IMR-90 (cell line): ENCODE data around the gene TAF1A. TPM values are rescaled to one million over a fixed set of nuclear protein-coding genes. Genes with fewer than 3 reads are reported as not detected.

Experiments used
- ATAC-seq: fragments of 200-7000 bp; cut with Tn5 transposase; 2 replicates; pipeline ENCODE4 v1.9.1; 2020; ENCODE audit warnings: low read depth, mild to moderate bottlenecking, moderate library complexity
- BruUV-seq: library from RNA; stranded (reverse); fragments of 400-500 nt; replicated peaks from 2 replicates; lab custom pipeline; 2021; lab: Mats Ljungman, UMichigan
- CTCF ChIA-PET: fragments of 300-600 bp; formaldehyde crosslinking; extraction: SDS; loops from one replicate; lab custom pipeline; 2021; ENCODE audit warnings: antibody characterized with exemption; lab: Yijun Ruan, JAX
- POLR2A ChIA-PET: fragments of 300-600 bp; sonication (Branson Sonifier 250); formaldehyde crosslinking; loops from one replicate; lab custom pipeline; 2022; ENCODE audit warnings: antibody characterized with exemption; ENCODE audit not compliant: unreplicated experiment; lab: Charles Lee
- DNase-seq: peaks from one replicate; pipeline ENCODE4 v3.0.0; 2013
- H2AFZ ChIP-seq: replicated peaks from 2 replicates; pipeline ENCODE3; 2013; ENCODE audit warnings: low read length, mild to moderate bottlenecking; ENCODE audit not compliant: poor library complexity
- H2AK5ac ChIP-seq: 2 replicates; pipeline ENCODE4 v1.6.1; 2013; ENCODE audit warnings: low read depth, low read length, inconsistent platforms
- H2AK9ac ChIP-seq: replicated peaks from 2 replicates; pipeline ENCODE3; 2013; ENCODE audit warnings: mild to moderate bottlenecking, low read depth, low read length, moderate library complexity; ENCODE audit not compliant: poor library complexity
- H2BK120ac ChIP-seq: 2 replicates; pipeline ENCODE4 v1.6.1; 2013; ENCODE audit warnings: low read depth, low read length, inconsistent platforms
- H2BK15ac ChIP-seq: 3 replicates; pipeline ENCODE4 v1.6.1; 2013; ENCODE audit warnings: low read depth, low read length, inconsistent platforms
- H2BK20ac ChIP-seq: 2 replicates; pipeline ENCODE4 v1.6.1; 2013; ENCODE audit warnings: low read depth, mild to moderate bottlenecking, inconsistent platforms, low read length, moderate library complexity
- H2BK5ac ChIP-seq: 2 replicates; pipeline ENCODE4 v1.6.1; 2013; ENCODE audit warnings: mild to moderate bottlenecking, low read depth, low read length, inconsistent platforms; ENCODE audit not compliant: poor library complexity, severe bottlenecking
- H3K14ac ChIP-seq: replicated peaks from 2 replicates; pipeline ENCODE4 v1.6.1; 2013; ENCODE audit warnings: low read depth, low read length, inconsistent platforms
- H3K18ac ChIP-seq: 2 replicates; pipeline ENCODE4 v1.6.1; 2013; ENCODE audit warnings: low read depth, low read length, control low read depth
- H3K23ac ChIP-seq: 2 replicates; pipeline ENCODE4 v1.6.1; 2013; ENCODE audit warnings: low read depth, low read length, inconsistent platforms
- H3K27ac ChIP-seq: 2 replicates; pipeline ENCODE4 v1.5.1; 2013; ENCODE audit warnings: mild to moderate bottlenecking, control low read depth, low read length; ENCODE audit not compliant: insufficient read depth
- H3K27me3 ChIP-seq: 2 replicates; pipeline ENCODE4 v1.6.1; 2013; ENCODE audit warnings: low read length; ENCODE audit not compliant: control insufficient read depth, insufficient read depth
- H3K36me3 ChIP-seq: 2 replicates; pipeline ENCODE4 v1.6.1; 2013; ENCODE audit warnings: low read length, mixed read lengths; ENCODE audit not compliant: control insufficient read depth, insufficient read depth
- H3K4ac ChIP-seq: 2 replicates; pipeline ENCODE4 v1.6.1; 2013; ENCODE audit warnings: low read depth, low read length, inconsistent platforms
- H3K4me1 ChIP-seq: 2 replicates; pipeline ENCODE4 v1.6.1; 2013; ENCODE audit warnings: low read length, mixed read lengths; ENCODE audit not compliant: control insufficient read depth, insufficient read depth
- H3K4me2 ChIP-seq: 2 replicates; pipeline ENCODE4 v1.6.1; 2013; ENCODE audit warnings: low read depth, mild to moderate bottlenecking, control low read depth, low read length, moderate library complexity
- H3K4me3 ChIP-seq: 2 replicates; pipeline ENCODE4 v1.5.1; 2013; ENCODE audit warnings: low read depth, mild to moderate bottlenecking, control low read depth, low read length, moderate library complexity; ENCODE audit not compliant: insufficient read depth
- H3K56ac ChIP-seq: 2 replicates; pipeline ENCODE4 v1.6.1; 2013; ENCODE audit warnings: low read length, inconsistent platforms; ENCODE audit not compliant: insufficient read depth; ENCODE audit errors: extremely low read depth
- H3K79me1 ChIP-seq, 2 experiments: 2 replicates each; pipeline ENCODE4 v1.6.1; 2013; ENCODE audit warnings: low read length in 2 of 2, inconsistent platforms in 1 of 2, low read depth in 1 of 2
- H3K9ac ChIP-seq: 2 replicates; pipeline ENCODE4 v1.6.1; 2013; ENCODE audit warnings: low read depth, low read length, control low read depth
- H3K9me1 ChIP-seq: 2 replicates; pipeline ENCODE4 v1.6.1; 2013; ENCODE audit warnings: low read length, inconsistent platforms; ENCODE audit not compliant: insufficient read depth
- H3K9me3 ChIP-seq: 2 replicates; pipeline ENCODE4 v1.6.1; 2013; ENCODE audit warnings: low read length; ENCODE audit not compliant: control insufficient read depth, insufficient read depth
- H4K20me1 ChIP-seq: 2 replicates; pipeline ENCODE4 v1.6.1; 2013; ENCODE audit warnings: low read length, inconsistent platforms; ENCODE audit not compliant: insufficient read depth
- H4K5ac ChIP-seq: 2 replicates; pipeline ENCODE4 v1.6.1; 2013; ENCODE audit warnings: mild to moderate bottlenecking, low read depth, low read length, control low read depth
- H4K8ac ChIP-seq, 2 experiments: 2 replicates each; pipeline ENCODE4 v1.6.1; 2013; ENCODE audit warnings: low read depth in 2 of 2, low read length in 2 of 2, control low read depth in 1 of 2, inconsistent platforms in 1 of 2
- H4K91ac ChIP-seq: 2 replicates; pipeline ENCODE4 v1.6.1; 2013; ENCODE audit warnings: low read depth, low read length, inconsistent platforms; ENCODE audit not compliant: insufficient read depth
- BHLHE40 ChIP-seq: fragments of 150-350 bp; IDR thresholded peaks from 2 replicates; pipeline ENCODE4 v1.6.1; 2016; ENCODE audit warnings: mild to moderate bottlenecking, low read depth, low read length
- CEBPB ChIP-seq: IDR thresholded peaks from 2 replicates; pipeline ENCODE4 v1.6.1; 2012; ENCODE audit warnings: low read depth, low read length, improper control_type of control experiment
- CHD1 ChIP-seq: IDR thresholded peaks from 2 replicates; pipeline ENCODE4 v1.6.1; 2012; ENCODE audit warnings: low read depth, low read length, improper control_type of control experiment
- ELK1 ChIP-seq: fragments of 150-350 bp; IDR thresholded peaks from 2 replicates; pipeline ENCODE4 v1.6.1; 2016; ENCODE audit warnings: low read depth, mild to moderate bottlenecking, low read length, moderate library complexity, borderline replicate concordance
- FOS ChIP-seq: fragments of 150-350 bp; IDR thresholded peaks from 2 replicates; pipeline ENCODE4 v1.6.1; 2016; ENCODE audit warnings: low read depth, low read length
- MAFK ChIP-seq: IDR thresholded peaks from 2 replicates; pipeline ENCODE4 v1.6.1; 2012; ENCODE audit warnings: low read depth, low read length, improper control_type of control experiment
- MAZ ChIP-seq: IDR thresholded peaks from 2 replicates; pipeline ENCODE4 v1.6.1; 2012; ENCODE audit warnings: low read depth, mild to moderate bottlenecking, low read length, improper control_type of control experiment, moderate library complexity, borderline replicate concordance
- MXI1 ChIP-seq: IDR thresholded peaks from 2 replicates; pipeline ENCODE4 v1.6.1; 2012; ENCODE audit warnings: low read depth, mild to moderate bottlenecking, low read length, moderate library complexity, borderline replicate concordance
- POLR2A ChIP-seq: IDR thresholded peaks from 2 replicates; pipeline ENCODE4 v1.6.1; 2012; ENCODE audit warnings: mild to moderate bottlenecking, low read depth, low read length
- RAD21 ChIP-seq: IDR thresholded peaks from 2 replicates; pipeline ENCODE4 v1.6.1; 2012; ENCODE audit warnings: low read length, improper control_type of control experiment
- RCOR1 ChIP-seq: IDR thresholded peaks from 2 replicates; pipeline ENCODE4 v1.6.1; 2012; ENCODE audit warnings: mild to moderate bottlenecking, low read length, improper control_type of control experiment; ENCODE audit not compliant: insufficient replicate concordance
- RFX5 ChIP-seq: IDR thresholded peaks from 2 replicates; pipeline ENCODE4 v1.8.0; 2012; ENCODE audit warnings: low read depth, mild to moderate bottlenecking, low read length, moderate library complexity
- SMC3 ChIP-seq: fragments of 150-350 bp; IDR thresholded peaks from 2 replicates; pipeline ENCODE4 v1.6.1; 2016; ENCODE audit warnings: low read depth, mild to moderate bottlenecking, antibody characterized with exemption, low read length, moderate library complexity
- USF2 ChIP-seq: fragments of 150-350 bp; IDR thresholded peaks from 2 replicates; pipeline ENCODE4 v1.6.1; 2017; ENCODE audit warnings: mild to moderate bottlenecking, antibody characterized with exemption, low read length, low read depth
- WGBS, 2 experiments: methylation state at CpG; one replicate each; pipeline versions ENCODE4 v1.1.5 to v1.1.7; 2013; ENCODE audit warnings: missing lambda C conversion rate in 2 of 2; ENCODE audit not compliant: insufficient read length in 1 of 2; ENCODE audit errors: extremely low coverage in 2 of 2; 5-methylcytosine and 5-hydroxymethylcytosine counted together
- dilution Hi-C: fragments of 300-500 bp; cut with HindIII; formaldehyde crosslinking; loops from one replicate; pipeline ENCODE4 v1.14.3; 2018; ENCODE audit warnings: low sequenced_read_pairs; ENCODE audit not compliant: unreplicated experiment
- in situ Hi-C: fragments of 300-500 bp; cut with MboI; formaldehyde crosslinking; loops from 3 replicates; pipeline ENCODE4 v1.14.3; 2019; ENCODE audit warnings: low sequenced_read_pairs, inconsistent platforms, mixed read lengths
- intact Hi-C: fragments of 100-400 bp; cut with micrococcal nuclease; formaldehyde crosslinking; loops from 2 replicates; pipeline ENCODE4 v1.10.0; 2022
- polyA plus RNA-seq, 3 experiments: library from polyadenylated mRNA; depleted of rRNA; stranded (reverse); fragments of >200 nt; gene quantifications; 2 replicates each; pipeline ENCODE4 v1.2.3, GENCODE V29; 2012; ENCODE audit warnings: low replicate concordance in 1 of 3
- total RNA-seq: library from RNA; depleted of rRNA; stranded (reverse); fragments of >200 nt; gene quantifications from 2 replicates; pipeline ENCODE4 v1.2.3, GENCODE V29; 2012
- TF ChIP-seq, protein P1 (sequence below): conservative IDR thresholded peaks from 2 replicates; pipeline ENCODE4 v1.5.1; 2012; ENCODE audit warnings: mild to moderate bottlenecking, low read depth, low read length, improper control_type of control experiment

TAF1A gene
- total and polyA plus RNA-seq, 2 of the 4 experiments (the other 2 are of a cell fraction): 3.8 to 5.4 TPM

DNA sequence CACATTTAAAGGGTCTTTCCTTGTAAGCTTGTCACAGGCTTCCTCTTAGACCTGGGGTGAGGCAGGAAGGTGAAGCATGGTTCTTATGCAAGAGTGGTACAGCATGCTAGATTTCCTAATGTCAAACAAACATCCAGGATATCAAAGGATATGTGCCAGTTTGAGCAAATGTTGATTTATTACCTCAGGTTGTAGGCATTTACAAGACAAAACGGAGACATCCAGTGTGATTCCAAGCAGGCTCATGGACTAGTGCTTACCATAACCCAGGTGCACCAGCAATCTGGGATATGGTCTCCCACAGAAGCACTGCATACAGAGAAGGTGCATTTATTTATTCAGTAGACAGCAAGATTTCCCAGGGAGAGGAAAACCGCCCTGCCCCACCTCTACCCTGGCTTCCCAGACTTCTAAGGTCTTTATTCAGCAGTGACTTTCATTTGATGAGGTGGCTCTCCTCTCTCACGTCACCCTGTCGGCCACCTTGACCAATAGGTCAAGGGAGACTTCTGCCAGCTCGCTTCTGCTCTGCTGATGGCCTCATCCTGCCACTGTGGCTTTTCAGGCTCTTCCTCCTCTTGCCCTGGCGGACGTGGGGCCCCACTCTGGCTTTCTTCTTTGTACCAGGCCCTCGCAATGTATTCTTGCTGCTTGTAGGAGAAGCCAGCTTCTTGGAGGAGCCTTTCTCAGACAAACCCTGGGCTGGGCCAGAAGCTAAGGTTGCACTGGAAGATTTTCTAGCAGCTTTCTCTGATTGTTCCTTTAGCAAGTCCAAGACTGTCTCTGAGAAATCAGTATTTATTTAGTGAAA is 67.4 kb downstream of the TAF1A start:
- no peak overlapping the region for H4K5ac ChIP-seq
- TF ChIP-seq CEBPB (no peak), ELK1 (no peak), FOS (no peak), RCOR1 (no peak), SMC3 (no peak), MXI1 (no peak), MAFK (no peak), USF2 (no peak), MAZ (no peak), POLR2A (no peak), RAD21 (no peak), BHLHE40 (no peak), CHD1 (no peak), RFX5 (no peak)
- TF ChIP-seq, protein P1, sequence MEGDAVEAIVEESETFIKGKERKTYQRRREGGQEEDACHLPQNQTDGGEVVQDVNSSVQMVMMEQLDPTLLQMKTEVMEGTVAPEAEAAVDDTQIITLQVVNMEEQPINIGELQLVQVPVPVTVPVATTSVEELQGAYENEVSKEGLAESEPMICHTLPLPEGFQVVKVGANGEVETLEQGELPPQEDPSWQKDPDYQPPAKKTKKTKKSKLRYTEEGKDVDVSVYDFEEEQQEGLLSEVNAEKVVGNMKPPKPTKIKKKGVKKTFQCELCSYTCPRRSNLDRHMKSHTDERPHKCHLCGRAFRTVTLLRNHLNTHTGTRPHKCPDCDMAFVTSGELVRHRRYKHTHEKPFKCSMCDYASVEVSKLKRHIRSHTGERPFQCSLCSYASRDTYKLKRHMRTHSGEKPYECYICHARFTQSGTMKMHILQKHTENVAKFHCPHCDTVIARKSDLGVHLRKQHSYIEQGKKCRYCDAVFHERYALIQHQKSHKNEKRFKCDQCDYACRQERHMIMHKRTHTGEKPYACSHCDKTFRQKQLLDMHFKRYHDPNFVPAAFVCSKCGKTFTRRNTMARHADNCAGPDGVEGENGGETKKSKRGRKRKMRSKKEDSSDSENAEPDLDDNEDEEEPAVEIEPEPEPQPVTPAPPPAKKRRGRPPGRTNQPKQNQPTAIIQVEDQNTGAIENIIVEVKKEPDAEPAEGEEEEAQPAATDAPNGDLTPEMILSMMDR: no peak

More for the DNA sequence above, 67.4 kb downstream of the TAF1A start:
- H3K27me3 ChIP-seq: peaks cover 9% of the 10 kb centered on the region
- no peak overlapping the region for H3K4ac ChIP-seq
- H3K4me2 ChIP-seq: no peak overlapping the region
- H3K18ac ChIP-seq: no peak overlapping the region
- H3K9me1 ChIP-seq: no peaks in the 10 kb centered on the region
- H2BK15ac ChIP-seq: no peak overlapping the region
- 78% methylated on average over 4 of the region's 8 CpGs; no CpG with 5 or more reads in 1 of the 2 experiments for WGBS, 2 experiments
- no peak overlapping the region for H2BK20ac ChIP-seq
- peaks cover 3% of the 10 kb centered on the region; the same call in 1 of the 2 replicates for H3K9me3 ChIP-seq
- POLR2A ChIA-PET: no interaction called here
- DNase-seq (no peak), ATAC-seq (no peak)
- no peak overlapping the region for H3K9ac ChIP-seq
- no peak overlapping the region for H3K27ac ChIP-seq
- no peak overlapping the region for H3K14ac ChIP-seq
- H3K79me1 ChIP-seq: no peaks in the 10 kb centered on the region
- H2AK9ac ChIP-seq: no peak overlapping the region
- dilution Hi-C loops (no loop called here), in situ Hi-C loops (no loop called here), intact Hi-C loops (no loop called here)
- no peaks in the 10 kb centered on the region for H3K36me3 ChIP-seq
- no peaks in the 10 kb centered on the region for H4K20me1 ChIP-seq
- no peak overlapping the region for H2BK120ac ChIP-seq
- no peak overlapping the region for H2BK5ac ChIP-seq
- H4K8ac ChIP-seq: no peak overlapping the region
- BruUV-seq: no TSS peak
- H4K91ac ChIP-seq: no peak overlapping the region
- H3K4me3 ChIP-seq: no peak overlapping the region
- no peaks in the 10 kb centered on the region for H3K4me1 ChIP-seq
- H2AK5ac ChIP-seq: no peak overlapping the region
- CTCF ChIA-PET: no interaction called here
- H3K23ac ChIP-seq: no peak overlapping the region
- H2AFZ ChIP-seq: no peak overlapping the region
- no peak overlapping the region for H3K56ac ChIP-seq
